ENCODE measurements around the gene SQOR.
A peak's percentile ranks its signal among the peaks of the same experiment; 100 is the strongest.
"Not testable (repeated sequence)": the region's sequence is repeated elsewhere in the genome, so short reads cannot be mapped to it uniquely, and the experiment has no call there.

Gene SQOR

GRCh38 chr15:45635191-45635638, 386 bp downstream of the SQOR start:
- no peak for DNase-seq

- no peak for DNase-seq
These were observed 999 bp downstream of the SQOR start for GRCh38 chr15:45635763-45636292.

GRCh38 chr15:45637141-45637540, 2.3 kb downstream of the SQOR start:
- no peak for DNase-seq

- DNase-seq: peak; percentile 50
These were observed 2.8 kb downstream of the SQOR start for GRCh38 chr15:45637552-45638033.

GRCh38 chr15:45640616-45641015, 5.8 kb downstream of the SQOR start:
- no peak for DNase-seq

- no peak for DNase-seq
These were observed 6.5 kb downstream of the SQOR start for GRCh38 chr15:45641374-45641781.

GRCh38 chr15:45641999-45642932, 7.4 kb downstream of the SQOR start:
- no peak for DNase-seq

- DNase-seq: no peak
These were observed 9.6 kb downstream of the SQOR start for GRCh38 chr15:45644437-45644836.

- DNase-seq: no peak
These were observed 10.5 kb downstream of the SQOR start for GRCh38 chr15:45645026-45645980.

GRCh38 chr15:45646220-45646619, 11.4 kb downstream of the SQOR start:
- no peak for DNase-seq

- no peak for DNase-seq
These were observed 13.0 kb downstream of the SQOR start for GRCh38 chr15:45647828-45648227.

GRCh38 chr15:45648521-45649200, 13.8 kb downstream of the SQOR start:
- no peak for DNase-seq

- DNase-seq: not testable (repeated sequence)
These were observed 15.2 kb downstream of the SQOR start for GRCh38 chr15:45650007-45650406.

GRCh38 chr15:45650889-45651525, 16.2 kb downstream of the SQOR start:
- no peak for DNase-seq

GRCh38 chr15:45653702-45654424, 19.0 kb downstream of the SQOR start:
- no peak for DNase-seq

GRCh38 chr15:45654749-45655148, 19.9 kb downstream of the SQOR start:
- DNase-seq: no peak

GRCh38 chr15:45657254-45657653, 22.4 kb downstream of the SQOR start:
- no peak for DNase-seq

GRCh38 chr15:45657764-45658545, 23.1 kb downstream of the SQOR start:
- peak; percentile 7 for DNase-seq

- DNase-seq: no peak
These were observed 25.6 kb downstream of the SQOR start for GRCh38 chr15:45660231-45660979.

GRCh38 chr15:45662375-45662774, 27.5 kb downstream of the SQOR start:
- DNase-seq: no peak

Data from NCI-H524 treated with DMSO at 0.1 percent for 48 hours (cell line).